ENCODE results near the gene UBXN10.

The UBXN10 gene

GRCh38 chr1:20183616-20184271 lies 2.2 kb upstream of the UBXN10 start:
- DNase-seq (ENCODE audit: low read depth), result no peak

- DNase-seq (ENCODE audit: low read depth), result no peak
Measured at GRCh38 chr1:20184481-20184900, 1.4 kb upstream of the UBXN10 start.

GRCh38 chr1:20184997-20185833 lies 681 bp upstream of the UBXN10 start:
- DNase-seq (ENCODE audit: low read depth), result no peak

- DNase-seq (ENCODE audit: low read depth), result no peak
Measured at GRCh38 chr1:20187103-20187812, 1.4 kb downstream of the UBXN10 start.

- no peak for DNase-seq (ENCODE audit: low read depth)
Measured at GRCh38 chr1:20187813-20188454, 2.0 kb downstream of the UBXN10 start.

GRCh38 chr1:20188455-20188817 lies 2.5 kb downstream of the UBXN10 start:
- no peak for DNase-seq (ENCODE audit: low read depth)

GRCh38 chr1:20189664-20190063 lies 3.8 kb downstream of the UBXN10 start:
- DNase-seq (ENCODE audit: low read depth), result no peak

GRCh38 chr1:20190256-20191160 lies 4.6 kb downstream of the UBXN10 start:
- no peak for DNase-seq (ENCODE audit: low read depth)

GRCh38 chr1:20191266-20191825 lies 5.5 kb downstream of the UBXN10 start:
- DNase-seq (ENCODE audit: low read depth), result no peak

- no peak for DNase-seq (ENCODE audit: low read depth)
Measured at GRCh38 chr1:20192364-20192763, 6.5 kb downstream of the UBXN10 start.

GRCh38 chr1:20192871-20193411 lies 7.0 kb downstream of the UBXN10 start:
- DNase-seq (ENCODE audit: low read depth), result no peak

GRCh38 chr1:20194224-20194623 lies 8.3 kb downstream of the UBXN10 start:
- no peak for DNase-seq (ENCODE audit: low read depth)

GRCh38 chr1:20194757-20195461 lies 9.0 kb downstream of the UBXN10 start:
- DNase-seq (ENCODE audit: low read depth), result no peak

- DNase-seq (ENCODE audit: low read depth), result no peak
Measured at GRCh38 chr1:20195462-20195780, 9.5 kb downstream of the UBXN10 start.

GRCh38 chr1:20197329-20197791 lies 11.5 kb downstream of the UBXN10 start:
- no peak for DNase-seq (ENCODE audit: low read depth)

GRCh38 chr1:20198296-20198695 lies 12.4 kb downstream of the UBXN10 start:
- DNase-seq (ENCODE audit: low read depth), result no peak

- DNase-seq (ENCODE audit: low read depth), result no peak
Measured at GRCh38 chr1:20198918-20199317, 13.0 kb downstream of the UBXN10 start.

- DNase-seq (ENCODE audit: low read depth), result no peak
Measured at GRCh38 chr1:20199403-20199802, 13.5 kb downstream of the UBXN10 start.

GRCh38 chr1:20199840-20200239 lies 13.9 kb downstream of the UBXN10 start:
- no peak for DNase-seq (ENCODE audit: low read depth)

GRCh38 chr1:20200966-20201365 lies 15.1 kb downstream of the UBXN10 start:
- no peak for DNase-seq (ENCODE audit: low read depth)
